Measurements from ENCODE around the gene ANO2.

Gene ANO2

GRCh38 chr12:5516371-5517241 lies 428.5 kb downstream of the ANO2 start:
- DNase-seq (ENCODE audit: low read depth in 2 of 2): no peak

DNA sequence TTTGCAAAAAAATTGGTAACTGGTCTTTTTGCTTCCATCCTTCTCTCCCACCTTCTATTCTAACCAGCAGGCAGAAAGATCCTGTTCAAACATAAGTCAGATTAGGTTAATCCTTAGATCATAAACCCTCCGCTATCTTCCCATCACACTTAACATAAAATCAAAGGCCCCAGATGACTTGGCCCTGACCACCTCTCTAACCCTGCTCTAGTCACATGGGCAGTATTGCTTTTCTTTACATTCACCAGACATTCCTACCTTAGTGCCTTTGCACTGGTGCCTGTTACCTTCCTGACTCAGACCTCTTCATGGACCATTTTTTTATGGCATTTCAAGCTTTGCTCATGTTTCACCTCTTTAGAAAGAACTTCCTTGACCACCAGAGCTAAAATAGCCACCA lies 429.6 kb downstream of the ANO2 start:
- DNase-seq (ENCODE audit: low read depth in 2 of 2): no peak

- DNase-seq (ENCODE audit: low read depth in 2 of 2): no peak
Observed at GRCh38 chr12:5514545-5514944, 430.5 kb downstream of the ANO2 start.

- DNase-seq (ENCODE audit: low read depth in 2 of 2): no peak
Observed at GRCh38 chr12:5514016-5514415, 431.0 kb downstream of the ANO2 start.

DNA sequence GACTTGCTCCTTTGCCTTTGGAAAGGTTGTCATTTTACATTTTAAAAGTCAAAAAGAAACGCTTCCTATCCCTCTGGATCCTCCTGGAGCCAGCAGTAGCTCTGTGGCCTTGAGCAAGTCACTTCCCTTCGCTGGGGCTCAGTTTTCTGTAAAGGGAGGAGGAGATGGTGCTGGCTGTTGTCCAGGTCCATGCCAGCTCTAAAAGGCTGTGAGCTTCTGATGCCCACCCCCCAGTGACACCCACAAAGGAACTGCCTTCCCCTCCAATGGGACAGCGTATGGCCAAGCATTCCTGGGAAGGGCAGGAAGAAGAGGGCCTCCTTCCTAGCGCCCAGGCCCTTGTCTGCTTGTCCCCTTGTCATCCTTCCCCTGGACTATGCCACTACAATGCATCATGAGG lies 431.7 kb downstream of the ANO2 start:
- DNase-seq (ENCODE audit: low read depth in 2 of 2): no peak
